ENCODE results near the gene HTT-AS. TPM values are rescaled to one million over a fixed set of nuclear protein-coding genes. Genes with fewer than 3 reads are reported as not detected.

The HTT-AS gene
- total and polyA plus RNA-seq, 12 donors, result not detected

DNA sequence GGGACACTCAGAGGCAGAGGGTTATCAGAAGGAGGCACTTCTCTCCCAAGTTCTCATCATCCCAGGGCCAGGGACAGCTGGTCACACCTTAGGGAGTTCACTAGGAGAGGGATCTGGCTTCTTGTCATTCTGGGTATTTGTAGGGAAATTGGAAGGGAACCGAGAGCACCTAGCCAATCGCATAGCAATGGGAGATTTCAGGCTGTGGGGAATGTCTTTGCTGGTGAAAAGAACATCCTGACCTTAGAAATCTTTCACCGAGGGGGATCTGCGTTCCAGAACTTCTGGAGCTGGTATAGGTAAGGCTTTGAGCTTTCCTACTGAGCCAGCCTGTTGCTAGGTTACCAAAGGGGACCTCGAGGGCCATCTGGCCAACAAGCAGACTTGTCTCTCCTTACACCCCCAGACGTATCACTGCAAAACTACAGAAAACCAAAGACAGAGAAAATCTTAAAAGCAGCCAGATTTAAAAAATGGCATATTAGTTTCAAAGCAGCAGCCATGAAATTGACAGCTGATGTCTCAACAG, 6.8 kb downstream of the HTT-AS start:
- no peaks in the 10 kb centered on the region for H3K9me3 ChIP-seq (replicated peaks in 1 of 3)
- no peaks in the 10 kb centered on the region for H3K36me3 ChIP-seq (replicated peaks in 1 of 2)
- intact Hi-C loops (cut with DNase I), result no loop called here
- WGBS, 4 donors, result 82 to 88% (median 83%) methylated on average over 6 of the region's 6 CpGs
- no peak for DNase-seq
- no peaks in the 10 kb centered on the region for H3K4me1 ChIP-seq (replicated peaks in 1 of 2)
- no peak for TF ChIP-seq POLR2A (IDR thresholded peaks at IDR 0.05)
- TF ChIP-seq, protein P1, sequence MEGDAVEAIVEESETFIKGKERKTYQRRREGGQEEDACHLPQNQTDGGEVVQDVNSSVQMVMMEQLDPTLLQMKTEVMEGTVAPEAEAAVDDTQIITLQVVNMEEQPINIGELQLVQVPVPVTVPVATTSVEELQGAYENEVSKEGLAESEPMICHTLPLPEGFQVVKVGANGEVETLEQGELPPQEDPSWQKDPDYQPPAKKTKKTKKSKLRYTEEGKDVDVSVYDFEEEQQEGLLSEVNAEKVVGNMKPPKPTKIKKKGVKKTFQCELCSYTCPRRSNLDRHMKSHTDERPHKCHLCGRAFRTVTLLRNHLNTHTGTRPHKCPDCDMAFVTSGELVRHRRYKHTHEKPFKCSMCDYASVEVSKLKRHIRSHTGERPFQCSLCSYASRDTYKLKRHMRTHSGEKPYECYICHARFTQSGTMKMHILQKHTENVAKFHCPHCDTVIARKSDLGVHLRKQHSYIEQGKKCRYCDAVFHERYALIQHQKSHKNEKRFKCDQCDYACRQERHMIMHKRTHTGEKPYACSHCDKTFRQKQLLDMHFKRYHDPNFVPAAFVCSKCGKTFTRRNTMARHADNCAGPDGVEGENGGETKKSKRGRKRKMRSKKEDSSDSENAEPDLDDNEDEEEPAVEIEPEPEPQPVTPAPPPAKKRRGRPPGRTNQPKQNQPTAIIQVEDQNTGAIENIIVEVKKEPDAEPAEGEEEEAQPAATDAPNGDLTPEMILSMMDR (IDR thresholded peaks at IDR 0.05), result no peak
- no peak overlapping the region for H3K4me3 ChIP-seq
- H3K27ac ChIP-seq, result no peak overlapping the region
- no peaks in the 10 kb centered on the region for H3K27me3 ChIP-seq

- TF ChIP-seq, protein P1 (IDR thresholded peaks at IDR 0.05), result no peak
- TF ChIP-seq POLR2A (IDR thresholded peaks at IDR 0.05), result no peak
- Histone ChIP-seq H3K27ac (no peak overlapping the region), H3K4me1 (replicated peaks in 1 of 2) (no peaks in the 10 kb centered on the region), H3K36me3 (replicated peaks in 1 of 2) (no peaks in the 10 kb centered on the region), H3K27me3 (no peaks in the 10 kb centered on the region), H3K4me3 (no peak overlapping the region), H3K9me3 (replicated peaks in 1 of 3) (no peaks in the 10 kb centered on the region)
- DNase-seq, result no peak
- intact Hi-C loops (cut with DNase I), result no loop called here
- WGBS, 4 donors, result 83 to 87% (median 85%) methylated on average over 6 of the region's 6 CpGs
These were observed 7.4 kb downstream of the HTT-AS start for GRCh38 chr4:3066836-3067400.

DNA sequence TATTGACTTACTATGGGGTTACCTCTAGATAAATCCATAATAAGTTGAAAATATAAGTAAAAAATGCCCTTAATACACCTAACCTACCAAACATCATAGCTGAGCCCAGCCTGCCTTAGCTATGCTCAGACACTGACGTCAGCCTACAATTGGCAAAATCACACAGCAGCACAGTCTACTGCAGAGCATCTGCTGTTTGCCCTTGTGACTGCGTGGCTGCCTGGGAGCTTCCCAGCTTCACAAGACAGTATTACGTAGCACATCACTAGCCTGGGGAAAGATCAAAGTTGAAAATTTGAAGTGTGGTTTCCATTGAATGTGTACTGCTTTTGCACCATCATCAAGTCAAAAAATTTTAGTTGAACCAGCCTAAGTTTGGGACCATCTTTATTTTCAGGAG, 8.8 kb downstream of the HTT-AS start:
- intact Hi-C loops (cut with DNase I), result no loop called here
- no peak for TF ChIP-seq POLR2A (IDR thresholded peaks at IDR 0.05)
- TF ChIP-seq, protein P1 (IDR thresholded peaks at IDR 0.05), result no peak
- 86 to 89% (median 88%) methylated on average over 3 of the region's 3 CpGs for WGBS, 4 donors
- no peaks in the 10 kb centered on the region for H3K36me3 ChIP-seq (replicated peaks in 1 of 2)
- no peak overlapping the region for H3K4me3 ChIP-seq
- no peaks in the 10 kb centered on the region for H3K27me3 ChIP-seq
- no peaks in the 10 kb centered on the region for H3K4me1 ChIP-seq (replicated peaks in 1 of 2)
- no peak overlapping the region for H3K27ac ChIP-seq
- no peaks in the 10 kb centered on the region for H3K9me3 ChIP-seq (replicated peaks in 1 of 3)
- DNase-seq, result no peak

DNA sequence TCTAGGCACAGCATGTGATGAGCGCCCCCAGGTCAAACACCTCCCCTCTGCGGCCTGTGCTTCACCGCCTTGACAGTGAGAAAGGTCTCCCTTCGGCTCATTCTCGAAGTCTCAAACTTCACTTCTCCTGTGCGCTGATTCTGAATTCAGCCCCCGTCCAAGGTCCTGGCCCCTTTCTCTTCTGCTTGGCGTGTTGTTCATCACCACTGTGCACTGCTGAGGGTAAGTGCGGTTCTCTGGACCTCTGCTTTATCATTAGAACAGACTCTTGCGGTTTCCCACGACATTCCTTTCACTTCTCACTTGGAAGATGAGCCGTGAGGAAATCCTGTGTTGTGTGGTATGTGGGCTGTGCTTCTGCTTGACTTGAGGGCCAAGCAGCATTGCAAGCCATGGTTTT, 11.9 kb downstream of the HTT-AS start:
- Histone ChIP-seq H3K9me3 (replicated peaks in 1 of 3) (no peaks in the 10 kb centered on the region), H3K4me3 (no peak overlapping the region), H3K4me1 (replicated peaks in 1 of 2) (no peaks in the 10 kb centered on the region), H3K27ac (no peak overlapping the region), H3K36me3 (replicated peaks in 1 of 2) (no peaks in the 10 kb centered on the region), H3K27me3 (no peaks in the 10 kb centered on the region)
- DNase-seq, result peak in 1 of 7 donors; percentile 35
- intact Hi-C loops (cut with DNase I), result no loop called here
- WGBS, 4 donors, result 75 to 87% (median 82%) methylated on average over 12 of the region's 12 CpGs
- TF ChIP-seq POLR2A (IDR thresholded peaks at IDR 0.05), result no peak
- TF ChIP-seq, protein P1 (IDR thresholded peaks at IDR 0.05), result no peak
